Activated CD4-positive, alpha-beta T cell treated with anti-CD3 and anti-CD28 coated beads, Interleukin-2, amount 50 U/mL, for 24 hours (primary cell): ENCODE results near the gene STXBP4.

Experiments used
- DNase-seq, 2 donors: peaks; one replicate each; pipeline ENCODE4 v3.0.0-alpha.2; 2020; ENCODE audit warnings: low read depth in 1 of 2, low spot score in 1 of 2

Gene STXBP4

GRCh38 chr17:55167024-55167725 is 198.6 kb downstream of the STXBP4 start:
- DNase-seq, result no peak

DNA sequence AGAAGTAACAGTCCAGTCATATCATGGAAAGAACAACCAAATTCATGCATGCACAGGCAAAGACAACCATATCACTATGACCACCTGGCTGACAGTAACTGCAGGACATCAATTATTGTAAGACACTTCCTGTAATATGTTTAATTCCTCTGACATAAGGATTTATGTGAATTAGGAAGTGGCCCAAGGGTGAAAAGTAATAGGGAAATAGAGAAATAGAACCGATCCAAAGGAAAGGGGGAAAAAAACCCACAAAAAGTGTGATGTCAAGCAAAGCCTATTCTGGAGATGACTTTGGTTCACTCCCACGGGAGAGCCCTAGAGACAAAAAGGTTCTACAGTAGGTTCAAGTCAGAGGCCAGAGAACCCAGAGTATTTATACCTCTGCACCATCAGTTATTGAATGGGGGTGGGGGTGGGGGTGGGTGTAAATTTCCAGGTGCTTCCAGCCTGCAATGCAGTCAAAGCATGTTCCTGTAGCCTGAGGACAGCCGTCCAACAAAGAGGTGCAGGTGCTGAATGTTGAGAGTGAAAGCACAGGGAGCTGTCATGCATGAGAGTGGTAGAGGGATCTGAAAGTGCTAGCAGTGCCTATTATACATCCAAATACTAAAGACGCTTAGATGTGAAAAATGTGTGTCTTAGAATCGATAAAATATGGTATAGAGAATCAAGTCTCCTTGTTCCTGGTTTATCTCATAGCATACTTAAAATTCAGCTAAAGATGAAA is 200.6 kb downstream of the STXBP4 start:
- no peak for DNase-seq

GRCh38 chr17:55171634-55172328 is 203.2 kb downstream of the STXBP4 start:
- DNase-seq, result no peak

DNA sequence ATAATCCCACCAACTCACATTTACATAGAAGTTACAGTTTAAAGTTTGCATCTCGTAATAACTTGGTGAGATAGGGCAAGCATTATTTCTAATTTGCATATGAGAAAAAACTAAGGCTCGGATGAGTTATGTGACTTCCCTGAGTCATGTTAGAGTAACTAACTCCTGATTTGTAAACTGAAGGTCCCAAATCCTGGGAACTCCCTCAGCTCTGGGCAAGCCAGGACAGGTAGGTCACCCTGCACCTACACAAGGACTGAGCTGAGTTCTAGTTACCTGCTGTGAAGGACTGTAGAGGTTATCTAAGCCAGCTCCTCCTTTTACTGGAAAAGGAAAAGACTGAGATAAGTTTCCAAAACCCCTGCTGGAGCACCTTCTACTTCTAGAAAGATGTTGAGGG is 204.0 kb downstream of the STXBP4 start:
- no peak for DNase-seq

- no peak for DNase-seq
Measured at GRCh38 chr17:55174133-55174532, 205.6 kb downstream of the STXBP4 start.

- DNase-seq, result no peak
Measured at GRCh38 chr17:55175788-55176427, 207.3 kb downstream of the STXBP4 start.

GRCh38 chr17:55177159-55177854 is 208.7 kb downstream of the STXBP4 start:
- no peak for DNase-seq

- DNase-seq, result no peak
Measured at GRCh38 chr17:55177855-55178217, 209.3 kb downstream of the STXBP4 start.

DNA sequence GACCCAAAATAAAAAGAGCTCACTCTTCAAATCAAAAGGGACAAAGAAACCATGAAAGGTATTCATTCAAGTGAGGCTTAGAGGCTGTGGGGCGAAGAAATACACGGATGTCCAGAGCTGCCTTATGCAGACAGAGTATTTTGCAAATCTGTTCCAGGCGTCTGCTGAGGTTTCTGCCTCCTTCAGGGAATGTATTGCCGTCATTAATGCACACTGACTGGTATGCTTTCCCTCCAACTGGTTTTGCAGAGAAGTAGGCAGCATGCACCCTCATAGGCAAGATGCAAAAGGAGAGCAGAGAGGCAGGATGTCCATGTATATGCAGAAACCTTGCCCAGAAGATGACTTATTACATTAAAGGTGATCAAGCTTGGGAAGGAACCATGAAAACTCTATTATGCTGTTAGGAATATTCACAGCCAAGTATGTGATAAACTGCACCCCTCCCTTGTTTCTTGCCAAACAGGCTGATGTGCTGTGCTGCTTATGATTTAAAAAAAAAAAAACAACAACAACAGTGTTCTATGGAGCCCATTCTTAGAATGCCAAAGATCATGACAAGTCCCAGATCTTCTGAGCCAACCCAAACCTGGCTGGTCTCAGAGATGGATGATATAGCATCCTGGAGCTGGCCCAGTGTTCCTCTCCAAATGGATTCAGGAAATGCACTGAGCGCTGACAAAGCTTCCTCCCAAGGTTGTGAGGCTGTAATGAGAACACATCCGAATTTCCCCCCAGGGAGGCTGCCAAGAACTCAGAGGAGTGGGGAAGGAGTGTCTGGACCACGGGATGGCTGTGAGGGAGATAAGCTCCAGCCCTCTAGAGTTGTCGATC is 218.6 kb downstream of the STXBP4 start:
- DNase-seq, result no peak

- no peak for DNase-seq
Measured at GRCh38 chr17:55190748-55191147, 222.2 kb downstream of the STXBP4 start.

GRCh38 chr17:55198690-55199370 is 230.3 kb downstream of the STXBP4 start:
- no peak for DNase-seq

- DNase-seq, result no peak
Measured at GRCh38 chr17:55200904-55201303, 232.3 kb downstream of the STXBP4 start.

DNA sequence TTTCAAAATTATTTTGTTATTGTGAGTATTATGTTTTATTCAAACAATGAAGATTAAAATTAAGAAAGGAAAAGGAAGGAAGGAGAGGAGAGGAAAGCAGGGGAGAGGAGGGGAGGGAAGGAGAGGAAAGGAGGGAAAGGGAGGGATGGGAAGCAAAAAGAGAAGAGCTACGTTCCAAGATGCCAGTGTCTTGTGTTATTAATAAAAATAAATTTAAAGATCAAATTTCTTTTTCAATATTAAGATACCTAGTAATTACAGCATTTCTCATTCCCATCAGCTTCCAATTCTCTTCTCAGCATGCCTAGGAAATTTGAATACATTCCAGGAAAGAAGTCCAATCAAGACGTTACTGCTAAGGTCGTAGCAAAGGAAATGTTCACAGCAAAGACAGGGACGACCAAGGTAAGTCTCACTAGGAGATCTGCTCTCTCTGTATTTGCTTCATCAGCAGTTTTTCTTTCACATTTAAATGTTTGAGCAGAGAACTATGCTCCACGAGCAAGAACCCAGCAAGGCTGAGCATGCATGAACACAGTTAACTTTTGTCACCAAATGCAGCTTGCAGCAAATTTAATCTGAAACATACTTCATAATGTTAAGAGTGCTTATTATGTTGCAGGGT is 232.9 kb downstream of the STXBP4 start:
- DNase-seq, result no peak

- DNase-seq, result no peak
Measured at GRCh38 chr17:55202896-55203295, 234.3 kb downstream of the STXBP4 start.

DNA sequence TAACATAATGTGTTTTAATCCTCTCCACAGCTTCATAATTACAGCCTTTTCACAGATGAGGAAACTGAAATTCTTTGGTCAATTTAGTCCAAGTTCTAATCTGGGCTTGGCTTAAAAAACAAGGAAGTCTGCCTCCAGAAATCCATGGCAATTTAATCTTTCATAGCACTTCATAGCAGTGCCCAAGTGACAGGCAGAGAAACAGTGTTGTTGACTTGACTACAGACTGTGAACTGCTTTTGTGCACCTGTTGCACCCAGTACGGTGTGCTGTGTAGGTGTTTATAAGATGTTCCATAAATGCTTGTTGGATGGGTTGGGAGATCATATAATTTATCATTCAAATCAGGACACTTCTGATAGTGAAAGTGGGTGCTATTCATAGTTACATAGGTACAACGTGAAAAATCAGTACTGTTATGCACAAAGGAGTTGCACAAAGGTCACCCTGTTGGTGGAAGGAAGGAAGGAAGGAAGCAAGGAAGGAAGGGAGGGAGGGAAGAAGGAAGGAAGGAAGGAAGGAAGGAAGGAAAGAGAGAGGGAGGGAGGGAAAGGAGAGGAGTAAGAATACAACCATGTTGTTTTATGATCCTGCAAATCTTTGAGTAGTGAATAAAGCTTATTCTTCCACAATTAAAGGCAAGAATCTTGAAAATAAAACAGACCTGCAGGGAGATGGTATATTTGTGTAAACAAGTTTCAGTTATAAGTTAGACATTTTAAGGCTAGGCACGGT is 239.7 kb downstream of the STXBP4 start:
- DNase-seq, result no peak

- DNase-seq, result no peak
Measured at GRCh38 chr17:55210292-55210691, 241.7 kb downstream of the STXBP4 start.

DNA sequence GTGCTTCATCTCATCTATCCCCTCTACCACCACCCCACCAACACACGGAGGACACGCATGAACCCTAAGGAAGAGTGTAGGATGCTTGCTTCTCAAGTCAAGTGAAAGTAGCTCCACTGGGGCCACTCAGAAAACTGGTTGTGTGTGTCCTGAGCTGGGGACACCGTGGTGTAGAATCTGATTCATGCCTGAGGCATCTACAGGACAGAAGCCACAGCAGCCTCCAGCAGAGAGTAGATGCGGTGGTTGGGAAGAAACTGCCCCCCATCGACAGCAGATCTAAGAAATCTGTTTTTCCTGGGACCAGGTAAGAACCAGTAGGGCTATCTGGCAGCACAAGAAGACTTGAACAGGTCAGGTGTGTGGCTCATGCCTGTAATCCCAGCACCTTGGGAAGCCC is 244.3 kb downstream of the STXBP4 start:
- no peak for DNase-seq

DNA sequence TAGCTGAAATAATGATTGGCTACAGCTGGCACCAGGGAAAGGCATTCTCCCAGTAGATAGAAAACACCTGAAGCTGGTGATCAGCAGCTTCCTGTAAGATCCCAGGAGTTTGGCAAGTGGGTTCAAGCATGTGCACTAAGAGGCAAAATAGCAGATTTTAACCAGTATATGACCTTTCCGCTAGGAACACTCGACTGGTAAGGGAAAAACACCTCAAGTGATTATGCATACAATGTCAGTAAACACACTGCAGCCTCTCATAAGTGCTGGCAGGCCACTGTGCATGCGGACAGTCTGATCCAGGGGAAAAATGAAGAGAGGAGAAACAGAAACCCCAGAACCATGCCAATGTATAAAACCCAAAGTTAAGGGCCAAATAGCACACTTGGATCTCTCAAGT is 247.1 kb downstream of the STXBP4 start:
- DNase-seq, result no peak

GRCh38 chr17:55216888-55217287 is 248.3 kb downstream of the STXBP4 start:
- no peak for DNase-seq
